HG03139 (cell line): ENCODE measurements around the gene OBP2A.

Source experiments
- ATAC-seq: cut with Tn5 transposase; IDR thresholded peaks from one replicate; pipeline ENCODE4 v1.9.1; 2021; ENCODE audit not compliant: unreplicated experiment

The OBP2A gene

DNA sequence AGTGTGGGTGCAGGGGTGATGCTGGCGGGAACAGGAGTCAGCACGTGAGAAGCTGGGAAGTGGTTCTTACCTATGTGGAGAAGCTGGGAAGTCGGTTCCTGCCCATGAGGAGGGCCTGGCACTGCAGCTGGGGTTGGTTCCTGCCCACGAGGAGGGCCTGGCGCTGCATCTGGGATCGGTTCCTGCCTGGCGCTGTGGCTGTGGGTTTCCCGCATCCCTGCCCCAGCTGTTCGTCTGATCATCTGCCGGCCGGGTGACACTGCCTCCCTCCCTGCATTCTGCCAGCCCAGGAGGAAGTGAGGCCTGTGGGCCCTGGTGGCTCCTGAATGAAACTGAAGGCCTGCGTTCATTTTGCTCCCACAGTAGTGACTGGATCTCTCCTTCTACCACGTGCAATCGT, 5.1 kb downstream of the OBP2A start:
- ATAC-seq, result no peak

DNA sequence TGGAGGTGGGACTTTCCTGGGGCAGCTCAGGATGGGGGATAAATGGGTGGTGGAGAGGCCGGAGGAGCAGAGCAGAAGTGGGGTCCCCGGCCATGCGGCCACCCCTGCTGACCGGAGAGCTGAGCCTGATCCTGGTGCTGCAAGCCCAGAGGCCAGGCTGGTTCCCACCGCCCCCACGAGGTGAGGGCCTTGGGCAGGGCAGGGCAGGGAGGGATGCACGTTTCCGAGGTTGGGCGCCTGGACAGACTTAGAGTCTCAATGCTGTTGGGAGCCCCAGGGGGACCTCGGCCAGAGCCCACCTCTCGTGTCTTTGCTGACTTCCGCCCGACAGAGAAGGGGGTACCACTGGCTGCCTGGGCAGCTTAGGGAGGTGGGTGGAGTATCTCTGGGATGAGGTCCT, 5.5 kb downstream of the OBP2A start:
- ATAC-seq, result no peak

DNA sequence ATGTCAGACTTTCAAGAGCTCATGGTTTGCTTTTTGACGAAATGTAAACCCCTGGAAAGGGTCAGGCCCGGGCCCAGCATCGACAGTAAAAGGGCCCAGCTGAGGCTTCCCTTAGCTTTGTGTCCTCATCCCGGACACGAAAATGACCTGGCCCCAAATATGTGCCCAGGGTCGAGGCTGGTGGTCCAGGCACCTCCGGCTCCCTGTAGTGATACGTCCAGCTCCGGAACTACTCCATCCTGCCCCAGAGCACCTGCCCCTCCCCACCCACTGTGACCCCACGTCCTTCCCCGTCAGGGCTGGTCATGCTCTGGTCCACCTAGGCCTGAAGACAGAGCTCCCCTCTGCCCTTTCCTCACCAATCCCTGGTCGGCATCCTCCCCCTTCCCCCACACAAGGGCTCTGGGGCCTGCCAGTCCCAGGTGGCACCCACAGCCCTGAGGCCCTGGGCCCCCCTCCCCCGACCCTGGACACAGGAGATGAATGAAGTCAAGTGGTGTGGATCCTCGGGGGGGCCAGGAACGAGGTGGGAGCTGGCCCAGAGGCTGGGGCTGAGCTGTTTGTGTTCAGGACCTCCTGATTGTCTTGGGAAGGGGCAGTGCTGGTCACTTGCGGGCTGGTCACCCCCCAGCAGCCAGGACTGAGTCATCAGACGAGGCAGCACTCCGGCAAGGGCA, 6.2 kb downstream of the OBP2A start:
- no peak for ATAC-seq

DNA sequence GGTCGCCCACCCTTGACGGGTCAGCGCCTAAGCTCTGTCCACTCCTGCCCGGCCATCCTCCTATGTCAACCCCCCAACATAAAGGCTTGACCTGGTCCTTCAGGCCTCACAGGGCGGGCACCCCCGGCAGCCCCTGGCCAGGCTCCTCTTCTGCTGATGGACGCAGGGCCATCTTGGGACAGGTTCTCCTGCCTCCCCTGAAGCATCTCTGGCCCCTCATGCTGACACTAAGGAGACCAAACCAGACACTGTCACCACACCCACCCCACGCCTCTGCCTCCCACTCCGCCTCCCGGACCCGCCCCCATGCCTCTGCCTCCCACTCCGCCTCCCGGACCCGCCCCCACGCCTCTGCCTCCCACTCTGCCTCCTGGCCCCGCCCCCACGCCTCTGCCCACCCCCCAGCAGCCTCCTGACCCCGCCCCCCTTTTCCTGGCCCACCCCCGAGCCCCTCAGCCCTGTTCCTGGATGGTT, 6.8 kb downstream of the OBP2A start:
- ATAC-seq, result no peak

DNA sequence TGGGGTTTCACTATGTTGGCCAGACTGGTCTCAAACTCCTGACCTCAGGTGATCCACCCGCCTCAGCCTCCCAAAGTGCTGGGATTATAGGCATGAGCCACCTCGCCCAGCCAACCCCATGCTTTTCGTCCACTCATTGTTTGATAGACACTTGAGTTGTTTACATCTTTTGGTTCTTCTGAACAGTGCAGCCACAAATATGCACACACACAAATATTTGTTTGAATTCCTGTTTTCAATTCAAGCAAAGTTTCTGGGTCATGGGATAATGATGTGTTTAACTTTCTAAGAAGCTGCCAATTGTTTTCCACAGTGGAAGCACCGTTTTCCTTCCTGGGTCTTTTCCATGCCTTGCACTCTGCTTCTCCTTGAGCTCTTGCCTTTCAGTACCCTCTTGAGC, 8.8 kb downstream of the OBP2A start:
- ATAC-seq, result no peak

DNA sequence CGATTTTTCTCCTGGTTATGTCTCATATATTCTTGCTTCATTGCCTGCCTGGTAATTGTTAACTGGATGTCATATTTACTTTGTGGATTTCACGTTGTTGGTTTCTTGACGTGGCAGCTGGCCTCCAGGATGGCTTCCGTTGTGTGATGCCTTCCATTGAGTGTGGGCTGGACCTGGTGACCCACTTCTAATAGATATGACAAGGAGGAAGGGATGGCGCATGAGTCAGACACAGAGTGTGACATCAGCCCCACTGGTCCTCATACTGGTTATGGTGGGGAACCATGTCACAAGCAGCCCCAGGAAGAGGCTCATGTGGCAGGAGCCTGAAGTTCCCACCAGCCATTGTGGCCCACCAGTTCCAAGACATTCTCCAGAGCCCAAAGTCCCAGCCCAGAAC, 9.3 kb downstream of the OBP2A start:
- no peak for ATAC-seq

DNA sequence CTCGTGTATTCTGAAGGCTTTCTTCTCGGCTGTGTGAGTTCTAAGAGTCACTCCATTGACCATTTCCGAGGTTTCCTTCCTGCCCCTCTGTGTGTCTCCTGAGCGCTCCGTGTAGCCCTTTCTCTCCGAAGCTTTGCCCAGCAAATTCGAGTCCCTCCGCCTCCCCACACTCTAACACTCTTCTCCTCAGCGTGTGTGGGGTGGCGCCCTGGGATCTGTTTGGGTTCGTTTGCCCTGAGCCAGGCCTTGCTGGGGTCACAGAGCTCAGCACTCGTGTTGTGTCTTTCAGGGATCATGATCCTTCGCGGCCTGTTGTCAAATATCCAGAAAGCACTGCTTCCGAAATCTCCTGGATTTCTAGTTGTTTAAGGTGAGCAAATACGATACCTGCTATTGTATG, 10.0 kb downstream of the OBP2A start:
- ATAC-seq, result no peak

DNA sequence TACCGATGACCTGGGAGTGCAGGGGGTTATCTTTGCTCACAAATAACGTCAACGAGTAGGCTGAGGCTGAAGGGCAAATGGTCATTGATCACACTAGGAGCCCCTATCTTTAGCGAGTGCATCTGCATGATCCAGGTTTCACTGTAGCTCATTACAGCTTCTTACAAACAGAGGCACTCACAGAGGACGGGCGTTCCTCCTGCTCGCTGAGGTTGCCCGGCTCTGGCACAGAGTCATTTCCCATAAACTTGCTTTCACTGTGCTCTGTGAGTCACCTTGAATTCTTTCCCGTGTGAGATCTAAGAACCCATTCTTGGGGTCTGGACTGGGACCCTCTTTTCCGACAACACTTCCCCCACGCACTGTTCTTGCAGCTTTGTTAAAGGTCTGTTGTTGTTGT, 13.7 kb downstream of the OBP2A start:
- ATAC-seq, result no peak

DNA sequence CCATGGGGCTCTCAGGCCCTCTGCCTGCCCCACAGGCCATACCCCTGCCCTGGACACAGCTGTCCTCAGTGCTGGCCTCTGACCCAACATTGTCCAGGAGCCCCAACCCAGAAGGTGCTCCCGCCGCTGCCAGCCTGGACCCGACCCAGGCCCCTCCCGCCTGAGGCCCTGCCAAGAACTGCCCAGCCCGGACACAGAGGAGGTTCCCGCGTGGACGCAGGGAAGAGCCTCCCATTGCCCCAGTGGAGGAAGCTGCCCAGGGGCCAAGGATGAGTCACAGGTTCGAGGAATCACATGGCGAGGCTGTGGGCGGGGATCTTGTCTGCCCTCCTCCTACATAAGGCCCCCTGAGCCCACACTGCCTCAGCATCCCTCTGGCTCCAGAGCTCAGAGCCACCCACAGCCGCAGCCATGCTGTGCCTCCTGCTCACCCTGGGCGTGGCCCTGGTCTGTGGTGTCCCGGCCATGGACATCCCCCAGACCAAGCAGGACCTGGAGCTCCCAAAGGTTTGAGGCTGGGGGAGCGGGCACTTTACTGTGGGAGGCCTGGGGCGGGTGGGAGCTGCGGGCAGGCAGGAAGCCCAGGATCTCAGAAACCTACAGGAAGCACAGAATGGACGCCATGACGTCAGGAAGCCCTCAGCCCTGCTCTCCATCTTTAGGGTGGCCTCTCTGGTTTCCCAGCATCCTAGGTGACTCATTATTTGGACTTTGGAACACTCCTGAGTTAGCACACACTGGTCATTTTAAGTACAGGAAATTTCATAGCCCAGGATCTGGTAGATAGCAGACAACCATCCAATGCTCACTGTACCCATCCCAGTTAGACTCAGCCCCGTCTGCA, 15.7 kb downstream of the OBP2A start, which contains the start of gene PAEP:
Gene PAEP, plus strand, starts transcription at position 366 of the 844 bp plus-strand sequence.
- ATAC-seq, result no peak

DNA sequence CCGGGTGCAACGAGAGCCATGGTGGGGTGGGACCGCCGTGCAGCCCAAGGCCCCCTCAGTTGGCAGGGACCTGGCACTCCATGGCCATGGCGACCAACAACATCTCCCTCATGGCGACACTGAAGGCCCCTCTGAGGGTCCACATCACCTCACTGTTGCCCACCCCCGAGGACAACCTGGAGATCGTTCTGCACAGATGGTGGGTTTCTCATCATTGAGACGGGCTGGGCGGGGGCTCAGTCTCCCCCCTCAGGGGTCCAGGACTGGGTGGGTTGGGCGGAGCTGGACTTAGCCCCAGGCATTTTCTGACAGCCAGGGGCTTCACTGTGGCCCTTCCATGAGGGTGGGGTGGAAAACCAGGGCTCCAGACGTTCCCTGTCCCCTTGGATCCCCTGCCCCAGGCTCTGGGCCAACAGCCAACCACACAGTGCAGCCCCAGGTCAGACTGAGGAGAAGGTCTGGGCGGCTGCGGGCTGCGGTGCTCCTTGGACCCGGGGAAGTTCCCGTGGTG, 16.4 kb downstream of the OBP2A start:
- ATAC-seq, result no peak

DNA sequence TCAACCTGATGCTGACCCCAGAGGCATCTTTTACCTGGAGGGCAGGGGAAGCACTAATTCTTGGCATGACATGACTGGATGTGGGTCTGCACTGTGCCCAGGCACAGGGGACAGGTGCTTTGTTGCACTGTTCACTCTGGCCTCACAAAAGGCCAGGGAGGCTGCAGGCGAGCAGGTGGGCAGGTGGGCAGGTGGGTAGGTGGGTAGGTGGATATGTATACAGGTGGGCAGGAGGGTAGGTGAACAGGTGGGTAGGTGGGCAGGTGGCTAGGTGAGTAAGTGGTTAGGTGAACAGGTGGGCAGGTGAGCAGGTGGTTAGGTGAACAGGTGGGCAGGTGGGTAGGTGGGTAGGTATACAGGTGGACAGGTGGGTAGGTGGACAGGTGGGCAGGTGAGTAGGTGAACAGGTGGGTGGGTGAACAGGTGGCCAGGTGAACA, 17.1 kb downstream of the OBP2A start:
- ATAC-seq, result no peak

DNA sequence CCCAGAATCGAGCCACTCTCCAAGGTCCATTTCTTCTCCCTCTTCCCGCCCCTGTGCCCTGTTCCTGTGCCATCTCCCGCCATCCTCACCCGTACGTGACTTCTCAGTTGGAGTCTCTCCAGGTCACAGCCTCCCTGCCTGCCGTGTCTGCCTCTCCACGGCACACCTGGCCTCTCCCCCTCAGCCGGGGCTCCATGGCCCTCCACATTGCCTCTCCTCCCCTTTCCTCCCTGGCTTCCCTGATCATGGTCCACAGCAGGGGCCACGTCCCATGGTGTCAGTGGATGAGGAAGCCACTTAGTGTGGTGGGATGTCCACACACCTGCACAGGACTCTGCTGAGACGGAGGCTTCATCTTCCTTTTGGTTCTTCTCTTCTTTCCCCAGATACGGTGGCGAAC, 17.9 kb downstream of the OBP2A start:
- ATAC-seq, result no peak

DNA sequence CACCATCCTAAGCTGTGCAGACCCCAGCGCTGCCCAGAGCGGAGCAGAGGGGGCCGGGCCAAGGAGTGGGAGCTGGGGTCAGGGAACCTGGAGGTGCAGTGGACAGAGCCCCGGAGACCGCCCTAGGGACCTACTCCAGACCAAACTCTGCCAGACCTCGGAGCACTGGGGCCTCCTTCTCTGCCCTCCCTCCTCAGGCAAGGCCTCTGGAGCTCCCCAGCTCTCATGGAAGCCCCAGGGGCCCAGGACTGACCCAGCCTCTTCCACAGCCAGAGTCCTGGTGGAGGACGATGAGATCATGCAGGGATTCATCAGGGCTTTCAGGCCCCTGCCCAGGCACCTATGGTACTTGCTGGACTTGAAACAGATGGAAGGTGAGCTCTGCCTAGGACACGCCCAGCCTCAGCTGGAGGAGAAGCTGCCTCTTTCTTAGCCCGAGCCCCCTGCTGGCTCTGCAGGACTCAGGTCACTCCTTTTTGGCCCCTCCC, 19.3 kb downstream of the OBP2A start:
- ATAC-seq, result no peak

DNA sequence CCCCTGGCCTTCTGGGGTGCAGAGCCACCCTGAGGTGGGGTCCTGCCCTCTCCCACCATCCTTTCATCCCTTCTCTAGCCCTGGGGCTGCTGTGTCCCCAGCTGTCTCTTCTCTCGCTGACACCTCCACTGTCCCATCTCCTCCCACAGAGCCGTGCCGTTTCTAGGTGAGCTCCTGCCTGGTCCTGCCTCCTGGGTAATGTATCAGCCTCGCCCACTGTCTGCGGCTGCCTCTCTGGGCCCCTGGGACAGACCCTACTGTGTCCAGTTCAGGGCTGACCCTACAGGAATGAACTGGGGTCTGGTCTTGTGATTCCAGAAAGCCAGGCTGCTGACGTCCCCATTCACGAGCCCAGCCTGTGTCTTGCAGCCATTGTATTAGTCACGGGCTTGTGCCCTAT, 19.7 kb downstream of the OBP2A start:
- ATAC-seq, result no peak

DNA sequence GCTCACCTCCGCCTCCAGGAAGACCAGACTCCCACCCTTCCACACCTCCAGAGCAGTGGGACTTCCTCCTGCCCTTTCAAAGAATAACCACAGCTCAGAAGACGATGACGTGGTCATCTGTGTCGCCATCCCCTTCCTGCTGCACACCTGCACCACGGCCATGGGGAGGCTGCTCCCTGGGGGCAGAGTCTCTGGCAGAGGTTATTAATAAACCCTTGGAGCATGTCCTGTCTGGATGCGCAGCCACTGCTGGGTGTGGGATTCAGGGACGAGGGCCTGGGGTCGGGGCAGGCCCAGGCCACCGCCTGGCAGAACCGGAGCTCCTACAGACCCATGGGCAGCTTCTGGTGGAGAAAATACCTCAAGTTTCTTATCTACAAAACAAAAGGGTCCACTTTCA, 20.6 kb downstream of the OBP2A start:
- ATAC-seq, result no peak

DNA sequence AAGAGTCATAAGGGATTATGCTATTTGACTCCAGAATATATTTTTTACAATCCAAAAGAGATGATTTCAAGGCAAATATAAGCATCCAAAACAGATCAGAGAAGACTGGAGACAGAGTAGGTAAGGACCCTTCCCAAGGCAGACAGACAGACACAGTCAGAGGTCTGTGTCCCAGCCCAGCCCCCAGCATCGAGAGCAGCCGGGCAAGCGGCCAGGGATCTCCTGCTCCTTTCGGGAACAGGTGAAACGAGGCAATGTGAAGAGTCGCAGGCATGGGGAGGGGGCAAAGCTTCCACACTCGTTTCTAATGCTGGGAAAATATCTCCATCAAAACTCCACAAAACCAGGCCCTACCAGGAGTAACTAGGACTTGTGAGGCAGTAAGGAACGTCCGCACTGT, 21.4 kb downstream of the OBP2A start:
- ATAC-seq, result no peak

DNA sequence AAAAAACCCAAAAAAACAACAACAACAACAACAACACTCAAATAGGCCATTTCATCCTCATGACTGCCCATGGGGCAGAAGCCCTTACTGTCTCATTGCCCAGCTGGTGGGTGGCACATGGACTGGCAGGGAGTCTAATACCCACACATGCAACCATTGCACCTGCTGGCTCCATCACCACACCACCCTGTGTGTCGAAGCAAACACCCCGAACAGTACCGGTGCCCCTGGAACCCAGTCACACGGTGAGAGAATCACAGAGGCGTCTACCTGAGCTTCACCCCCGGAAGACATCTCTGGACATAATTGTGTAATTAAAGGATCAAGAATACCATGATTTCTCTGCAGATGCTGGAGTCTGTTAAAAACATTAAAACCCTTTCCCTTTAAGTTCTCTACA, 22.1 kb downstream of the OBP2A start:
- no peak for ATAC-seq

DNA sequence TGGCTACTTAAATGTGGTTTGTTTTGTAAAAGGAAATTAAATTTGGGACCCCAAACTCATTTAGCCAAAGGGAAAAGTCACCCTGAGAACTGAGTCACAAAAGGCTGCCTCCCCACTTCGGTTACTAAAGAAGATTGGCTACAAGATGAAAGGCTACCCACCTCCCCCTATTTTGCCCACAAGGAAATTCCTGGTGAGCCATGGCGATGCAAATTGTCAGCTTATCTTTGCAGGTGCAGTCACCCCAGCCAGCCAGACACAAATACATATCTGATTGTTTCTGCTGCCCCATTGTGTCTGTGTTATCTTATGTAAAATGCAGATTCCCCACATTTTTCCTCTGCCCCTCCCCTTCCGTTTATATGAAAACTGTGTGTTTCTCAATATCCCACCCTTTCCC, 24.5 kb downstream of the OBP2A start:
- no peak for ATAC-seq

DNA sequence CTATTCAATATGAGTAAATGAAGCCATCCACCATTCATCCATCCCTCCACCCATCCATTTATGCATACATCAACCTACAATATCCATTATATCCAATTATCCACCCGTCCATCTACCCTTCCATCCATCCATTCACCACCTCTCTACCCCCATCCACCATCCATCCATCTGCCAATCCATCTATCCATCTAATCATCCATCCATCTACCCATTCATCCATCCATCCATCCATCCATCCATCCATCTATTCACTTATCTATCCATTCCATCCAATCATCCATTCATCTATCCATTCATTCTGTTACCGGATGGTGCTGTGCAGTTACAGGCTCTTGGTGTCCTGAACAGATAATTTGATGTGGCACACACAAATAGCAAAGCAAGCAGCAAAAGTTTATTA, 26.3 kb downstream of the OBP2A start:
- no peak for ATAC-seq

DNA sequence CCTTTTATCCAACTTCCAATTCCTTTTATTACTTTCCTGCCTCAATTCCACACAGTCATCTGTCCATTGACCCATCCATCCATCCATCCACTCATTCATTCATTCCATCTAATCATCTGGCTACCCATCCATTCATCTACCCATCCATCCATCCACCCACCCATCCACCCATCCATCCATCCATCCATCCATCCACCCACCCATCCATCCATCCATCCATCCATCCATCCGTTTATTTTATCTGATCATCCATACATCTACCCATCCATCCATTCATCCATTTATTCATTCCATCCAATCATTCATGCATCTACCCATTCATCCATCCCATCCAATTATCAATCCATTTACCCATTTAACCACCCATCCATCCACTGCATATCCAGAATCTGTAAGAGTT, 27.2 kb downstream of the OBP2A start:
- ATAC-seq, result no peak

DNA sequence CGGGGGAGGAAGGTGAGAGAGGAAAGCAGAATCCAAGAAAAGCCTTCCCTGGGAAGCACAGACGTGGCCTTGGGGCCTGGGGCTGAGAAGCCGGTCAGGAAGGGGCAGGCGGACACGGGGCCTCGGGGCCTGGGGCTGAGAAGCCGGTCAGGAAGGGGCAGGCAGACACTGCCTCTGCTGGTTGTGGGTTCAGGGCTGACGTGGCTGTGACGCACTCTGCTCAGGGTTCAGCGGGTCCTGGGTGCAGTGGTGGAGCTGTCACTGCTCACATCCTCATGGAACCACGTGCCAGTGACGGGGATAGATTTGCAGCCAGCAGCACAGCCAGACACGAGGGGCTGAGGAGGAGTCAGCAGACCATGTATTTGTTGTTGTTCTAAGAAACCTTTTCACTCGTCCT, 28.4 kb downstream of the OBP2A start:
- ATAC-seq, result no peak

DNA sequence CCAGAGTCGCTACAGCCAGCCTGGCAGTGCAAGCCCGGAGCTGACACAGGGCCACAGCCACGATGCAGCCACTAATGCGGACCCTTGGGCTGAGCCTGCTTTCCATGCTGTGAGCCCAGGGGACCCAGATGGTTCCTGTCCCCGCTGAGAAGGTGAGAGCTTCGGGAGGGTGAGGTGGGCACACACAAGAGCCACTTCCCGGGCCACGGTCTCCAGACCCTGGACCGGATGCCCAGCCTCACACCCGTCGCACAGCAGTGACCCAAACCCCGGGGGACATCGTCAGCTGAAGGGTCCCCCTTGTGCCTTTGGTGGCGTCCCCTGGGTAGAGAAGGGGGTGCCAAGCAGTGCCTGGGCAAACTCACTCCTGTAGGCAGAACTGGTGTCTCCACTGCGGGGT, 29.0 kb downstream of the OBP2A start:
- no peak for ATAC-seq
